ENCODE measurements around the gene WWOX.

Gene WWOX

DNA sequence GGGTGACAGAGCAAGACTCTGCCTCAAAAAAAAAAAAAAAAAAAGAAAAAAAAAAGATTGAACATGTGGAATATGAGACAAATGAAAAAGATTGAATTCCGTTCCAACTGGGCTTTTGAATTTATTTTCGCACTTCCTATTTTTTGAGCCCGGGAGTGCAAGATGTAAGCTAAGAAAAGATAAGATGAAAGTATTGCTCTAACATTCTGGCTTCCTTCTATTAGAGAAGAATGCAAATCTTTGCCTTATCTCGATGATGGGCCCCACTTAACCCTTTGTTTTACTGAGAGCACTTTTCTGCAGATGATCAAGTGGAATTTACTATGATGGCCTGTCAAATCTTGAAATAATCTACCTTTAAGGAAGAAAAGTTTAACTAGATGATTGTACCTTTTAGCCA is 96.3 kb downstream of the WWOX start:
- DNase-seq (ENCODE audit: low read depth in 1 of 2, low spot score in 1 of 2): no peak
- TF ChIP-seq JUND (IDR thresholded peaks at IDR 0.05; ENCODE audit: low read depth): no peak
- in situ Hi-C loops (cut with HindIII; ENCODE audit: low pct_unique_long_range_greater_than_20kb, low sequenced_read_pairs): no loop called here

DNA sequence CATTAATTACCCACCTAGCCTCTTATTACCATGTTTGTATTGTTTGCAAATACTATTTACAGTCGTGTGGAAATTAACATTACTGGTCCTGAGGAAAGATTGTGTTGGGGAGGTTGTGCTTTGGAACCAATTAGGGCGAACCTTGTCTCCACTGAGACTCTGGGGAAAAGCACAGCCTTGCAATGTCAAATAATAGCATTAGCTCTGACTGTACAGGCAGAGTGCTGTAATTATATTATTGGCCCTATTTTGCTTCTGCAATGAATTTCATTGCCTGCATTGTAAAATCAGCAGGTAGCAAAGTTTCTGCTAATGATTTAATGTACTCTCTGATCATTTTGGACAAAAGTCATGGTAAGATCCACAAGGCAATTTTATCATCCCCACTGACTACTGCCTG is 97.0 kb downstream of the WWOX start:
- no peak for TF ChIP-seq JUND (IDR thresholded peaks at IDR 0.05; ENCODE audit: low read depth)
- in situ Hi-C loops (cut with HindIII; ENCODE audit: low pct_unique_long_range_greater_than_20kb, low sequenced_read_pairs): no loop called here
- DNase-seq (ENCODE audit: low read depth in 1 of 2, low spot score in 1 of 2): no peak

DNA sequence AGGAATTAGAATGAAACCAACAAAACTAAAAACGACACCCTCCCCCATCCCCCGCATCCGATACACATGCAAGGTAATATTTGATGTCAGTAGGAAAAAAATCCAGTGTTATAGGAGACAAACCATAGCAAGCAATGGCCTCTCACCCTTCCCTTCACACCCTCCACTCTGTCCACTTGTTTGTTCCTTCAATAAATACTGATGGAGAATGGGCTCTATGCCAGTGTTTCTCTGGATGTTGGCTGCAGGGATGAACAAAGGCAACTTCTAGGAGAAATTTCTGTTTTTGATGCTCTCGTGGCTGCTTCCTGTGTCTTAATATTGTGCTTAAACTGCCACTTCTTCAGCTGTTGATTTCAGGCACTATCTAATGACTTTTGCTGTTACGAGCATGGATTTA is 98.8 kb downstream of the WWOX start:
- no peak for DNase-seq (ENCODE audit: low read depth in 1 of 2, low spot score in 1 of 2)
- TF ChIP-seq JUND (IDR thresholded peaks at IDR 0.05; ENCODE audit: low read depth): no peak
- in situ Hi-C loops (cut with HindIII; ENCODE audit: low pct_unique_long_range_greater_than_20kb, low sequenced_read_pairs): no loop called here

DNA sequence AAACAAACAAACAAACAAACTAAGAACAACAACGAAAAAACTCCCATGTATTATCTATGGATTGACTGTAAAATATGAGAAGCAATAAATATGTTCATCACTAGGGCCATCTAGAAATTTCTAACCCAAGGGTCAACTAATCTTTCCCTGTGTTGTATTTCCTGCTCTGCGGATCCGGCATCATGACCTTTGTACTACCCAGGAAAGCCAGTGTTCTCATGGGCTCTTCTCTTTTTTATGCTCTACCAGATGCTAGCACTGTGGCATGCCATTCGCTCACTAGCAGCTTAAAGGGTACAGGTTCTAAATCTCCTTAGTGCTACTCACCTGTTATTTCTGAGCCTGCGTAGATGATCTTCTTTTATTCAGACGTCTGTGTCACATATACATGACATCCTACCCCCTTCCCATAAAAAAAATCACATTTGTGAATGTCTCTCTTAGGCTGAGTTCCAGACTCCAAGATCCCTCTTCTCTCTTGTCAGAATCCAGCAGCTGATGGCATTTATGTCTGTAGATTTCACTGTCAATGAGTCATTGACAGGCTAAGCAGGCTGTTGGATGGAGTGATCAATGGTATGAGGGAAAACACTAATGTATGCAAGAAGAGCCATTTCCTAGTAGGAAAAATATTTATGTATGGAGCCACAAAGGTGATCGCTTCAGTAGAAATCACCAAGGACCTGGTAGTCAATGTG is 100.0 kb downstream of the WWOX start:
- TF ChIP-seq JUND (IDR thresholded peaks at IDR 0.05; ENCODE audit: low read depth): no peak
- peak in 1 of 2 experiments; percentile 30 for DNase-seq (ENCODE audit: low read depth in 1 of 2, low spot score in 1 of 2)
- in situ Hi-C loops (cut with HindIII; ENCODE audit: low pct_unique_long_range_greater_than_20kb, low sequenced_read_pairs): no loop called here

DNA sequence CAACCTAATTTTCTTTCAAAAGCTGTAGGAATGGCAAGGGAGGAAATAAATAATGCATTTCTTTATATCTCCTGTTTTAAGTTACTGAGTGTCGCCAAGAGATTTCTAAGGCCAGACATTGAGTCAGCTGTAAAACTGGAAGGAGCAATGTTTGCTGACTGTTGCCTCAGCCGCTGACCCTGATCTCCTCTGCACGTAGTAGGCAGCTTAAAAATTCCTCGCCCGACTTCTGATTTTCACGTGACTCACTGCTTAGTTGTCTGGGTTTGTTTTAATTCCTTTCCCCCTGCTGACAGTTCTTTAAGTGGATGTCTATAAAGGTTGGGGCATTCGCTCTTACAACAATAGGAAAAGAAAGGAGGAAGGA is 100.6 kb downstream of the WWOX start:
- no peak for TF ChIP-seq JUND (IDR thresholded peaks at IDR 0.05; ENCODE audit: low read depth)
- no peak for DNase-seq (ENCODE audit: low read depth in 1 of 2, low spot score in 1 of 2)
- in situ Hi-C loops (cut with HindIII; ENCODE audit: low pct_unique_long_range_greater_than_20kb, low sequenced_read_pairs): no loop called here

DNA sequence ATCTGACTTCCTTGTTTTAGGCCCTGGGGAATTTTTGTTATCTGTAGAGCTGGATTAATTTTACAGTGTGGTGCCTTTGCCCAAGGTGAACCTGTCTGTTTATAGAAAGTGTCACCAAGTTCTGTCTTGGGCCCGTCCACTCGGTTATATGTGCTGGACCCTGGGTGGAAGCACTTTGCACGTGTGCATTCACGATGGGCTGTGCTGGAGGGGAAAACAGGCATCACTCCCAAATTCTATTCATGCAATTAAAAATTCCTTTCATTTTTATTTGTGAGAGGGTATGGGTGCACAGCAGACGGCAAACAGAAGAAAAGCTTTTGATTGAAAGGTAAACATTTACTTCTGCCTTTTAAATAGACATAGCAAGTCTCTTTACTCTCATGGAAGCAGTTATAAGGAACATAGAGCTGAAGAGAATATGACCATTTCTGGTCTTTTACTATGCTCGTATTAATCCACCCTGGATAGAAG is 101.2 kb downstream of the WWOX start:
- peak; percentile 33 to 68 for DNase-seq (ENCODE audit: low read depth in 1 of 2, low spot score in 1 of 2)

DNA sequence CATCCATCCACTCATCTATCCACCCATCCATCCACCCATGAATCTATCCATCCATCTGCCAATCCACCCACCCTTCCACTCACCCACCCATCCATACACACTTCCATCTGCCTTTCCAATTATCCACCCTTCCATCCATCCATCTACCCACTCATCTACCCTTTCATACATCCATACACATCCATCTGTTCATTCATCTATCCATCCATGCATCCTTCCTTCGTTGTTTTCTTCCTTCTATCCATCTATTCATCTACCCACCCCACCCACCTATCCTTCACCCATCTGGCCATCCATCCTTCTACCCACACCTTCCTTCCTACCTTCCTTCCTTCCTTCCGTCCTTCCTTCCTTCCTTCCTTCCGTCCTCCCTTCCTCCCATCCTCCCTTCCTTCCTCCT is 106.1 kb downstream of the WWOX start:
- TF ChIP-seq JUND (IDR thresholded peaks at IDR 0.05; ENCODE audit: low read depth): no peak
- in situ Hi-C loops (cut with HindIII; ENCODE audit: low pct_unique_long_range_greater_than_20kb, low sequenced_read_pairs): no loop called here

More for the DNA sequence above, 101.2 kb downstream of the WWOX start:
- TF ChIP-seq JUND (IDR thresholded peaks at IDR 0.05; ENCODE audit: low read depth): peak; percentile 67
- in situ Hi-C loops (cut with HindIII; ENCODE audit: low pct_unique_long_range_greater_than_20kb, low sequenced_read_pairs): no loop called here

DNA sequence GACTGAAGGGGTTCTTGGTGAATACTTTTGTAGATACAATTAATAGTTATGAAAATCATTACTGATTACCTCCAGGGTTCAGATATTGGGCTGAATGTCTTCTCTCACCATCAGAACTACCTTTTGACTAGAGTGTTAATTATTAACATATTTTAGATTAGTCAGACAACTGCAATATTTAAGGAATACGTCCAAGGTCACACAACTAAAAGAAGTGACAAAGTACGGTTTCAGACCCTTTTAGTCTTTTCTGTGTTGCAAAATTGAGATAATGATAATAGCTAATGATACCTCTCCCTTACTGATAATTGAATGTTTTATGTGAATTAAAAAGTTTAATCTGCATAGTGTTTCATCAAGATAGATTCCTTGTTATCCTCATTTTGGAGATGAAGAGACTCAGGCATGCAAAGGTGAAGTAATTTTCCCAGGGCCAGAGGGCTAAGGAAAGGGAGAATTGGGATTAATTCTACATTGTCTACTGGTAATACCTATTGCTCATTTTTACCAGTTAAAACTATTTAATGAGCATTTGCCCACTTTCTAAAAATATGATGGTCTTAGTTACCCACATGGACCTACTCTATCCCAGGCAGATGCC is 107.3 kb downstream of the WWOX start:
- DNase-seq (ENCODE audit: low read depth in 1 of 2, low spot score in 1 of 2): no peak
- TF ChIP-seq JUND (IDR thresholded peaks at IDR 0.05; ENCODE audit: low read depth): no peak
- in situ Hi-C loops (cut with HindIII; ENCODE audit: low pct_unique_long_range_greater_than_20kb, low sequenced_read_pairs): no loop called here

More for the DNA sequence above, 106.1 kb downstream of the WWOX start:
- DNase-seq (ENCODE audit: low read depth in 1 of 2, low spot score in 1 of 2): no peak

DNA sequence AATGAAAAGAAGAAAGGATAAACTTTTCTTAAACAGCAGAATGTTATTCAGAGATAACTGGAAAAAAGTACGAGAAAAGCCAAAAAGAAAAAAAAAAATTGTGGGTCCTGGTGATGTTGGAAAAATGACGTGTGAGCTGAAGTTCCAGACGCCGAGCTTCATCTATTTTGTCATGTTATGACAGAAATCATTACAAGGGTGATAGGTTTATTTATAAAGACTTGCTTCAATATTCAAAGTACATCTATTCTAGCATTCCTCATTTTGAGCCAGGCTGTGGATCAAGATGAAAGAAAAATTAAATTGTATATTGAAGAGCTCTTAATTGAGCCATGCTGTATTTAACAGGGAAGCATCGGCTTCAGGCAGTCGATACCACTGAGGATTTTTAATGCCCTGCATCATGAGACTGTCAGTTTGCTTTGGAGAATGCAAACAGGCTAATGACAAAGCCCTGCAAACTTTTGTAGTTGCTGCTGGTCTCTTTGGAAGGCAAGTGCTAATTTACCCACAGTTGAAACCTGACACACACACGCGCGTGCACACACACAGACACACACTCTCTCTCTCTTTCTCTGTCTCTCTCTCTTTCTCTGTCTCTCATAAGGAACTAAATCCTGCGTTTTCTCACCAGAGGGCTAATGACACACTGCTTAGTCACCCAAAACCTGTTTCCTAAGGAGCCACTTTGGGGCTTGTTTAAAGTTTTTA is 110.7 kb downstream of the WWOX start:
- in situ Hi-C loops (cut with HindIII; ENCODE audit: low pct_unique_long_range_greater_than_20kb, low sequenced_read_pairs): no loop called here
- peak in 1 of 2 experiments; percentile 54 for DNase-seq (ENCODE audit: low read depth in 1 of 2, low spot score in 1 of 2)
- no peak for TF ChIP-seq JUND (IDR thresholded peaks at IDR 0.05; ENCODE audit: low read depth)

DNA sequence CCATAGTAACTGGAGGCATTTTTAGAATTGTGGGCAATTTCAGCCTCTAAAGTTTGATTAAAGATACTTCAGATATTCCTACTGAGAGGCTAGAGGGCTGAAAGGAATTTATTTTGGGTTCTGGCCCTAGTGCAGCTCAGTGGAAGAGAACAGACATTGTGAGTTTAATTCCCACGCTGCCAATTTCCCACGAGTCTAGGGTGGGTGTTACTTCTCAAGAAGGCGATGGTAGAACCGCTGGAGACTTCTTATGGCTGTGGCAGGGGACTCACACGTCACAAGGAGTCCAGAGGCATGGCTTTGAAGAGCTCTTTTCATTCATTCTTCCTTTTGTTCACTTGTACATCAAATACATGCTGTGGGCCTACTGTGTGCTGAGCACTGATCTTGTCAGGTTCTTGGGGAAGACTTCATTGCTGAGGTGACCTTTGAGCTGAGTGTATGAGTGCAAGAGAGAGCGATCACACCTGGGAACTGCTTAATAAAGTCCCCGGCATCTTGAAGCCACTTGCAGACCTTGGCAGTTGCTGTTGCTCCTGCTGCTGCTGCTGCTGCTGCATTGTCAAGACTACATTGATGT is 111.7 kb downstream of the WWOX start:
- no peak for TF ChIP-seq JUND (IDR thresholded peaks at IDR 0.05; ENCODE audit: low read depth)
- in situ Hi-C loops (cut with HindIII; ENCODE audit: low pct_unique_long_range_greater_than_20kb, low sequenced_read_pairs): no loop called here
- no peak for DNase-seq (ENCODE audit: low read depth in 1 of 2, low spot score in 1 of 2)

DNA sequence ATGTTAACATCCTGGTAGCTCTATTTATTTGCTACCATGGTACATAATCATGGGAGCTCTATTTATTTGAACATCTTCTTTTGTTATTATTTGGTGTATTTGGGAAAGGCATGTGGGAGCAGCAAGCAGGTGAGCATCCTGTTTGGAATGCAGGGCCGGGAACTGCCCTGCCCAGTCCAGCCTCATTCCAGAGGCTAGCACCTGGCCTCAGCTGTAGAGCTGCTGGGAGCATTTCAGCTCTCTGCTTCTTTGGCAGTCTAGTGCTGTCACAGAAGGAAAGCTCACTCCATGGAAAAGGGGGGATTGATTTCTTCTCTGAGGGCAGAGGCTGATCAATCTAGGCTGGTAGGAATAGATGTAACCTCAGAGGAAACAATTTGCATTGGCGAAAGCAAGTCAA is 112.5 kb downstream of the WWOX start:
- in situ Hi-C loops (cut with HindIII; ENCODE audit: low pct_unique_long_range_greater_than_20kb, low sequenced_read_pairs): no loop called here
- DNase-seq (ENCODE audit: low read depth in 1 of 2, low spot score in 1 of 2): peak in 1 of 2 experiments; percentile 93
- TF ChIP-seq JUND (IDR thresholded peaks at IDR 0.05; ENCODE audit: low read depth): no peak; the same call in 1 of the 2 replicates

DNA sequence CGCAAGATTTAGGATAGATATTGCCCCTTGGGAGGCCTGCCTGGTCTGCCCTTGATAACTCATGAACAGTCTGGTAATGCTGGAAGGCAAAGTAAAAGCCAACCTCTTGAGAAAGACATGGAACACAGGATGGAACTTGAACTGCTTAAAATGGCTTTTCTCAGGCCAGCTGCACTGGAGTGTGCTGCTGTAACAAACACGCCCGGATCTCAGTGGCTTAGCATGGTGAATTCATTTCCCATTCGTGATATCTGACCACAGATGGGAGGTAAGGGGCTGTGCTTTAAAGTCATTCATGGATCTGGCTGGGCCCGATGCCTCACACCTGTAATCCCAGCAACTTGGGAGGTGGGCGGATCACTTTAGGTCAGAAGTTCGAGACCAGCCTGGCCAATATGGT is 113.2 kb downstream of the WWOX start:
- no peak for TF ChIP-seq JUND (IDR thresholded peaks at IDR 0.05; ENCODE audit: low read depth)
- no peak for DNase-seq (ENCODE audit: low read depth in 1 of 2, low spot score in 1 of 2)
- in situ Hi-C loops (cut with HindIII; ENCODE audit: low pct_unique_long_range_greater_than_20kb, low sequenced_read_pairs): no loop called here

DNA sequence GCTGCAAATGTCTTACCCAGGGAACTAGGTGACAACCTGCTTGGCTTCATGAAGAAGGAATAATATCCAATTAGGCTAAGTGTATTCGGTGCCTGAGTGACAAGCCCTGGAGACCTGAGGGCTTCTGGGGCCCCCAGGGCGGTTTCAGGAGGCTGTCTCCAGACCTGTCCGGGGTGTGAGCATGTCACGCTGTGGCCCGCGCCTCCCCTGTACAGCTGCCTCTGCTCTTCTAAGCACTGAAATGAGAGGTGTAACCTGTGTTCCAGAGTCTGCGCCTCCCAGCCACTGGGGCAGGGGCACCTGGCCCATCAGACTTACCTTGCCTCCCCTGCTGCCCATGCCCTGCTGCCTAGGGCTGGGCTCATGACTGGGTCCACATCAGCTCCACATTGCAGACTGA is 114.3 kb downstream of the WWOX start:
- no peak for TF ChIP-seq JUND (IDR thresholded peaks at IDR 0.05; ENCODE audit: low read depth)
- in situ Hi-C loops (cut with HindIII; ENCODE audit: low pct_unique_long_range_greater_than_20kb, low sequenced_read_pairs): no loop called here

More for the DNA sequence above, 114.3 kb downstream of the WWOX start:
- no peak for DNase-seq (ENCODE audit: low read depth in 1 of 2, low spot score in 1 of 2)
